Fibroblast of gingiva (primary cell): ENCODE measurements around the gene PDGFB.

Experiments
- DNase-seq: peaks from one replicate; pipeline ENCODE4 v3.0.0-alpha.2; 2011; ENCODE audit warnings: low read depth

PDGFB gene

GRCh38 chr22:39239561-39240423 is 5.0 kb downstream of the PDGFB start:
- no peak for DNase-seq

GRCh38 chr22:39238966-39239505 is 5.7 kb downstream of the PDGFB start:
- DNase-seq, result no peak

- no peak for DNase-seq
Measured at GRCh38 chr22:39238561-39238960, 6.2 kb downstream of the PDGFB start.

- no peak for DNase-seq
Measured at GRCh38 chr22:39238101-39238466, 6.7 kb downstream of the PDGFB start.

- DNase-seq, result no peak
Measured at GRCh38 chr22:39237318-39238100, 7.3 kb downstream of the PDGFB start.

- DNase-seq, result no peak
Measured at GRCh38 chr22:39236321-39237317, 8.2 kb downstream of the PDGFB start.

- no peak for DNase-seq
Measured at GRCh38 chr22:39234867-39235687, 9.7 kb downstream of the PDGFB start.

- DNase-seq, result no peak
Measured at GRCh38 chr22:39234472-39234787, 10.4 kb downstream of the PDGFB start.

- no peak for DNase-seq
Measured at GRCh38 chr22:39233710-39234471, 10.9 kb downstream of the PDGFB start.

- DNase-seq, result no peak
Measured at GRCh38 chr22:39232806-39233709, 11.7 kb downstream of the PDGFB start.

GRCh38 chr22:39232246-39232645 is 12.5 kb downstream of the PDGFB start:
- DNase-seq, result no peak

- DNase-seq, result no peak
Measured at GRCh38 chr22:39231197-39231950, 13.4 kb downstream of the PDGFB start.

- DNase-seq, result no peak
Measured at GRCh38 chr22:39230261-39231196, 14.3 kb downstream of the PDGFB start.

GRCh38 chr22:39229688-39230260 is 15.0 kb downstream of the PDGFB start:
- no peak for DNase-seq

- no peak for DNase-seq
Measured at GRCh38 chr22:39229075-39229474, 15.7 kb downstream of the PDGFB start.

- DNase-seq, result no peak
Measured at GRCh38 chr22:39227542-39228272, 17.1 kb downstream of the PDGFB start.
